Neutrophil (primary cell): ENCODE results near the gene S100A1.

Experiments used
- H3K27ac ChIP-seq: fragments of 200-600 bp; sonication (generic); 2 replicates; pipeline ENCODE4 v1.5.1; 2016; ENCODE audit warnings: mild to moderate bottlenecking, moderate library complexity
- H3K27me3 ChIP-seq: fragments of 200-600 bp; sonication (generic); 2 replicates; pipeline ENCODE4 v1.6.0; 2016; ENCODE audit warnings: mild to moderate bottlenecking
- H3K36me3 ChIP-seq: fragments of 200-600 bp; sonication (generic); 2 replicates; pipeline ENCODE4 v1.5.1; 2017
- H3K4me1 ChIP-seq, 2 experiments: fragments of 200-600 bp in 1 of 2; sonication (generic) in 1 of 2; 1 replicate in 1 of 2; 2 replicates in 1 of 2; pipeline versions ENCODE4 v1.5.1 to v1.6.1; 2013 to 2016; ENCODE audit warnings: low read depth in 1 of 2, low read length in 1 of 2, mild to moderate bottlenecking in 1 of 2, moderate library complexity in 1 of 2; ENCODE audit not compliant: control insufficient read depth in 1 of 2, insufficient read depth in 1 of 2
- H3K4me3 ChIP-seq, 2 experiments: fragments of 200-600 bp in 1 of 2; sonication (generic) in 1 of 2; 1 replicate in 1 of 2; 2 replicates in 1 of 2; pipeline ENCODE4 v1.5.1; 2013 to 2016; ENCODE audit warnings: low read depth in 1 of 2, low read length in 1 of 2, mild to moderate bottlenecking in 1 of 2, moderate library complexity in 1 of 2
- H3K9me3 ChIP-seq: fragments of 200-600 bp; sonication (generic); 2 replicates; pipeline ENCODE4 v1.5.1; 2016
- TF ChIP-seq, protein P1 (sequence below): fragments of 200-600 bp; sonication (generic); IDR thresholded peaks from 2 replicates; pipeline ENCODE4 v1.5.1; 2016; ENCODE audit warnings: antibody characterized with exemption

S100A1 gene

DNA sequence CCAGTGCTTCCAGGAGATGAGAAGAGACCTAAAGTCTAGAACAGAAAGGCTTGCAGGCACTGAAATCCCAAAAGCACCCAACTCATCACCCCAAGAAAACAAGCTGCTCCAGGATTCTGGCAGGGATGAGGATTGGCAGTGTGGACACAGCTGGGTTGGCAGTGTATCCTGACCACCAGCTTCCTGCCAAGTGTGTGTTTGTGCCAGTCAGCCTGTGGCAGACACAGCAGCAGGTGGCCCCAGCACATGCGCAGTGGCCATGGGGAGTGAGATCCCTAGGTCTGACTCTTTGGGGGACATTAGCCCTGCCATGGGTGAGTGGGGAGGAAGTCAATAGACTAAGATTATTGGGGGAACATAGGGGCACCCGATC lies 21.6 kb downstream of the S100A1 start:
- H3K4me3 ChIP-seq: no peak overlapping the region
- H3K4me1 ChIP-seq: peaks cover 24 to 27% of the 10 kb centered on the region in 2 experiments
- TF ChIP-seq, protein P1, sequence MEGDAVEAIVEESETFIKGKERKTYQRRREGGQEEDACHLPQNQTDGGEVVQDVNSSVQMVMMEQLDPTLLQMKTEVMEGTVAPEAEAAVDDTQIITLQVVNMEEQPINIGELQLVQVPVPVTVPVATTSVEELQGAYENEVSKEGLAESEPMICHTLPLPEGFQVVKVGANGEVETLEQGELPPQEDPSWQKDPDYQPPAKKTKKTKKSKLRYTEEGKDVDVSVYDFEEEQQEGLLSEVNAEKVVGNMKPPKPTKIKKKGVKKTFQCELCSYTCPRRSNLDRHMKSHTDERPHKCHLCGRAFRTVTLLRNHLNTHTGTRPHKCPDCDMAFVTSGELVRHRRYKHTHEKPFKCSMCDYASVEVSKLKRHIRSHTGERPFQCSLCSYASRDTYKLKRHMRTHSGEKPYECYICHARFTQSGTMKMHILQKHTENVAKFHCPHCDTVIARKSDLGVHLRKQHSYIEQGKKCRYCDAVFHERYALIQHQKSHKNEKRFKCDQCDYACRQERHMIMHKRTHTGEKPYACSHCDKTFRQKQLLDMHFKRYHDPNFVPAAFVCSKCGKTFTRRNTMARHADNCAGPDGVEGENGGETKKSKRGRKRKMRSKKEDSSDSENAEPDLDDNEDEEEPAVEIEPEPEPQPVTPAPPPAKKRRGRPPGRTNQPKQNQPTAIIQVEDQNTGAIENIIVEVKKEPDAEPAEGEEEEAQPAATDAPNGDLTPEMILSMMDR: no peak
- peaks cover 12% of the 10 kb centered on the region for H3K36me3 ChIP-seq
- H3K27ac ChIP-seq: no peak overlapping the region
- H3K27me3 ChIP-seq: no peaks in the 10 kb centered on the region
- no peaks in the 10 kb centered on the region for H3K9me3 ChIP-seq

GRCh38 chr1:153651771-153652170 lies 23.5 kb downstream of the S100A1 start:
- TF ChIP-seq, protein P1: no peak
- H3K36me3 ChIP-seq: no peaks in the 10 kb centered on the region

DNA sequence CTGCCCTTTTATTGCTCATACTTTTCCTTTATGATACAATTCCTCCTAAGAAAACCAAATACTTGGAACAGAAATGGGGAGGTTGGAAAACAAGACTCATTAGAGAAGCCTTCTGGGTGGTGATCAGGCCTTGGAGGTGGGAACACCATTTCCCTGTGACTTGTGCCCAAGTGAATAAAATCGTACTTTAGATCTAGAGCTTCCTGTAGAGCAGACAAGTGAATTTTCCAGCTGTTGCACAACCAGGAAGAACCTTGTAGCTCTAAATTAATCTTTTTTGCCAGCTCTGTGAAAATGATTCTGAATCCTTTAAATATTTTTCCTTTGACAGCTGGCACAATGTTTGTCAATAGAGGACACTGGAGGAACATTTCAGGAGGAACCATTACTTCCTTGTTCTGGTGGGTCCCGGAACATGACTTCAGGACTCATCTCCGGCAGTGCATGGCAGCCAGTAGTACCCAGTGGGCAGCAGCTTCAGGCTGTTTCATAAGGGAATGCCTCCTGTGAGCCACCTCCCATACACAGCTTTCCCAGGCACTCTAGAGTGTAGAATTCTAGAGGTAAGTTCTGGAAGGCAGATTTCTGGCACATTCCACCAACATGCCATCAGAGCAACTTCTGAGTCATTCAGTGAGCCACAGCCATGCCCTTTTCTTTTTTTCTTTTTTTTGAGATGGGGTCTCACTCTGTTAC lies 24.7 kb downstream of the S100A1 start:
- Histone ChIP-seq H3K4me1 (peaks cover 11 to 13% of the 10 kb centered on the region in 2 experiments), H3K27ac (peak overlapping the region; percentile 53), H3K9me3 (no peaks in the 10 kb centered on the region), H3K4me3 (peak overlapping the region in 1 of 2 experiments; percentile 37), H3K36me3 (no peaks in the 10 kb centered on the region), H3K27me3 (no peaks in the 10 kb centered on the region)
- TF ChIP-seq, protein P1: no peak

More at GRCh38 chr1:153651771-153652170, 23.5 kb downstream of the S100A1 start:
- H3K27ac ChIP-seq: no peak overlapping the region
- no peaks in the 10 kb centered on the region for H3K9me3 ChIP-seq
- no peaks in the 10 kb centered on the region for H3K27me3 ChIP-seq
- H3K4me1 ChIP-seq: peaks cover 17 to 19% of the 10 kb centered on the region in 2 experiments
- no peak overlapping the region for H3K4me3 ChIP-seq

GRCh38 chr1:153655333-153655732 lies 27.1 kb downstream of the S100A1 start:
- Histone ChIP-seq H3K4me3 (no peak overlapping the region), H3K27ac (no peak overlapping the region), H3K27me3 (no peaks in the 10 kb centered on the region), H3K4me1 (peaks cover 20 to 26% of the 10 kb centered on the region in 2 experiments), H3K36me3 (no peaks in the 10 kb centered on the region), H3K9me3 (no peaks in the 10 kb centered on the region)
- TF ChIP-seq, protein P1: no peak

DNA sequence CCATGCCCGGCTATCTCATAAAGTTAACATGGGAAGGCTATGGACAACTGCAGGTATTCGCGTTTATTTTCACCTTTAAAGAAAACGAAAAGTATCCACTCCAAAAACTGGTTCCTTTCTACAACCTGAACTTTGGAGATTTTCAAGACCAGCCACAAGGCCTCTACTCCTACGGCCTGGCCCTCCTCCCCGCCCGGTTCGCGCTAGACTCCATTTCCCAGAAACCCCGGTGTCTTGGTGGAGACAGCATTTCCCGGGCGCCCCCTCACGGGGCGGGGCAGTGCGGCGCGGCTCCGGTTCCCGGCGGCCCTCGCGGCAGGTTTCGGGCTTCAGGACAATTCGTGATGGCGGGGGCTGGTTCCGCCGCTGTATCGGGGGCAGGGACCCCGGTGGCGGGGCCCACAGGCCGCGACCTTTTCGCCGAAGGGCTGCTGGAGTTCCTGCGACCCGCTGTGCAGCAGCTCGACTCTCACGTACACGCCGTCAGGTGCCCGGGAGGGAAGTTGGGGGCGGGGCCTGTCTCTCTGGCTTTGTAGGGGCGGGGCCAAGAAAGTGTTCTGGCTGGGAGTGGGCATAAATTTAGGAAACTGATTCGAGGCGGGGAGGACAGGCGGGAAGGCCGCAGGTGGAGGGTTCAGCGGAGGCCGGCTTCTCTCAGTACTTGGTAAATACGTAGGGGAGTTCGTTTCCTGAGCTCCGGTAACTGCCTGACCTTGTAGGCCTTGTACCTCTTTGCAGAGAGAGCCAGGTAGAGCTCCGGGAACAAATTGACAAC lies 30.4 kb downstream of the S100A1 start, which contains the start of gene SNAPIN:
Gene SNAPIN (plus strand): TSS at position 304 of the 775 bp plus-strand sequence. CDS start 41 bp downstream, at position 345.
- TF ChIP-seq, protein P1: peak; percentile 38
- no peaks in the 10 kb centered on the region for H3K9me3 ChIP-seq
- H3K4me1 ChIP-seq: peaks cover 9 to 16% of the 10 kb centered on the region in 2 experiments
- H3K27ac ChIP-seq: peak within 1 kb of the TSS; percentile 93
- peaks cover 25% of the 10 kb centered on the region for H3K36me3 ChIP-seq
- no peaks in the 10 kb centered on the region for H3K27me3 ChIP-seq
- H3K4me3 ChIP-seq: peak within 1 kb of the TSS; percentile 73 to 86
